Erythroblast (primary cell): ENCODE results near the gene CLIP3.
A peak's percentile ranks its signal among the peaks of the same experiment; 100 is the strongest.
"Not testable (repeated sequence)": the region's sequence is repeated elsewhere in the genome, so short reads cannot be mapped to it uniquely, and the experiment has no call there.

ENCODE experiments used
- DNase-seq, 2 experiments: peaks; one replicate each; lab custom pipeline; 2025; lab: John Stamatoyannopoulos, UW
- GATA1 ChIP-seq: IDR thresholded peaks from 2 replicates; pipeline ENCODE4 v1.6.1; 2011; ENCODE audit warnings: low read depth, mild to moderate bottlenecking, control low read depth, low read length, moderate library complexity
- POLR2A ChIP-seq: IDR thresholded peaks from 2 replicates; pipeline ENCODE4 v1.6.1; 2011; ENCODE audit warnings: mild to moderate bottlenecking, low read length

Gene CLIP3

DNA sequence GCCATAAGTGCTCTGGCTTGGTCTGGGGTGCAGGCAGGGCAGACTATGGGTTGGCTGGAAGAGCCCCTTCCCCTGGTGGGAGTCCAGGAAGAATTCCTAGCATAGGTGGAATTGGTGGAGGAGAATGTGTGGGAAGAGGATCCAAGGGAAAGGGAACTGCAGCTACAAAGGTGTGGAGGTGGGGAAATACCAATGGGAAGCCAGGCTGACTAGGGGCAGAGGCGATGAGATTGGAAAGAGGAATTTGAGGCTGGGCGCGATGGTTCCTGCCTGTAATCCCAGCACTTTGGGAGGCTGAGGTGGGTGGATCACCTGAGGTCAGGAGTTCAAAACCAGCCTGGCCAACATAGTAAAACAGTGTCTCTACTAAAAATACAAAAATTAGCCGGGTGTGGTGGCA, 42.5 kb downstream of the CLIP3 start:
- no peak for TF ChIP-seq POLR2A
- no peak for TF ChIP-seq GATA1
- no peak for DNase-seq

DNA sequence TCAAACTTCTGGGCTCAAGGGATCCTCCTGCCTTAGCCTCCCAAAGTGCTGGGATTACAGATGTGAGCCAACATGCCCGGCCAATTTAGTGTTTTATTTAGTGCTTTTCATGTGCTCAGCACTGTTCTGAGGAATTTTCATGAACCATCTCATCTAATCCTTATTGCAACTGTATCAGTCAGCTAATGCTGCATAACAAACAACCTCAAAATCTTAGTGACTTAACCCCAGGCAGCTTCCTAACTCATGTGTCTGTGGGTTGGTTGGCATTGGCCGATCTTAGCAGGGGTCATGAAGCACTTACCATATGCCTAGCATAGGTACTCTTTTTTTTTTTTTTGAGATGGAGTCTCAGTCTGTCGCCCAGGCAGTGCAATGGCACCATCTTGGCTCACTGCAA, 43.8 kb downstream of the CLIP3 start:
- TF ChIP-seq POLR2A = no peak
- no peak for TF ChIP-seq GATA1
- DNase-seq = no peak

DNA sequence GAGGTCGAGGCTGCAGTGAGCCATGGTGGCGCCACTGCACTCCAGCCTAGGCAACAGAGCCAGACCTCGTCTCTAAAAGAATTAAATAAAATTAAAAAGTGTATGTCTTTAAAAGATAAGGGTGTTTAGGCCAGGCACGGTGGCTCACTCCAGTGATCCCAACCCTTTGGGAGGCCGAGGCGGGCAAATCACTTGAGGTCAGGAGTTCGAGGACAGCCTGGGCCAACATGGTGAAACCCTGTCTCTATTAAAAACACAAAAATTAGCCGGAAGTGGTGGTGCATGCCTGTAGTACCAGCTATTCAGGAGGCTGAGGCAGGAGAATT, 45.1 kb downstream of the CLIP3 start:
- no peak for DNase-seq
- TF ChIP-seq POLR2A (no peak), GATA1 (no peak)

DNA sequence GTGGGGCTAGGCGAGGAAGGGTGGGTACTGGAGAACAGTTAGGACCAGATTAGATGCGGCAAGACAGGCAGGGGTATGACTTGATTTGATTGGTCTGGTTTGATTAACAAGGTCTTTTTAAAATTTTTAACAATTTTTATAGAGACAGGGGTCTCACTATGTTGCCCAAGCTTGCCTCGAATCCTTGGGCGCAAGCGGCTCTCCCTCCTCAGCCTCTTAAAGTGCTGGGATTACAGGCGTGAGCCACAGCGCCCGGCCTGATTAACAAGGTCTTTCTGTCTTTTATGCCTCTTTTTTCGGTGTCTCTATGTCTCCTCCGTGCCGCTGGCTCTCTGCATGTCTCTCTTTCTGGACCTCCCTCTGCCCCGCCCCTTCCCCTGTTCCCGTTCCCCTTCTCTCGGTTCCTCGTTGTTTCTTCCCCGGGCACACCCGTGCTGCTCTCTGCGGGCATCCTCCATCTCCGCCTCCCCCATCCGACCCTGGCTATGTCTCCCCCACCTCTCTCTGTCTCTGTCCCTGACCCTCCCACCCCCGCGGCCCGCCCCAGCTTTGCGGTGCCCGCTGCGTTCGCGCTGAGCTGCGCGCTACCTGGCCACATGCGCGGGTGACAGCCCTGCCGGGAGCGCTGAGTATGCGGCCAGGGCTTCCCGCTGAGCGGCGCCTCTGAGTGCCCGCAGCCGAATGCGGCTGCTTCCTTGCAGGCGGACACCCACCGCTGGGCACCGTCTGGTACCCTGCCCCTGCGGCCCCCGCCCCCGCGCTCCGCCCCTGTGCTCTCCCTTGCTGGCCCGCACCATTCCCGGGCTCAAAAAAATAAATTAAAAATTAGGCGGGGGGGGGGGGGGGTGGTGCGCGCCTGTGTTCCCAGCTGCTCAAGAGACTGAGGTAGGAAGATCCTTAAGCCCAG, 45.8 kb downstream of the CLIP3 start:
- TF ChIP-seq GATA1 = no peak
- DNase-seq = no peak

DNA sequence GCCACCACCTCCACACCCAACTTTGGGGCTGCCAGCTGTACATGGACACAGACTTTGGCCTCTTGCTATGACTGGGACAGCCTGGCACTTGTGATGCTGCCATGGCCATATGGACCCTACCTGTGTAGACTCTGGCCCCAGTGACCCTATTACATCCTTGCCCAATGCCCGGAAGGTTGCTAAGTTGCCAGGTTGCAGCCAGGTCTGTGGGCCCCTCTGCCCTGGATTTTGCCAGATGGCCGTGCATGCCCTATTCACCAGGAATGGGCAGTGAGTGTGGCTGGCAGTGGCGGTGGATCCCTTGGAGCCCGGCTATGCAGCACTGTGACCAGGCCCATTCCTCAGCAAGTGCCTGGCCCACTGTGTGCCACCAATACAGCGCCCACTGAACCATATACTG, 46.6 kb downstream of the CLIP3 start:
- no peak for TF ChIP-seq GATA1
- TF ChIP-seq POLR2A = no peak
- no peak for DNase-seq

DNA sequence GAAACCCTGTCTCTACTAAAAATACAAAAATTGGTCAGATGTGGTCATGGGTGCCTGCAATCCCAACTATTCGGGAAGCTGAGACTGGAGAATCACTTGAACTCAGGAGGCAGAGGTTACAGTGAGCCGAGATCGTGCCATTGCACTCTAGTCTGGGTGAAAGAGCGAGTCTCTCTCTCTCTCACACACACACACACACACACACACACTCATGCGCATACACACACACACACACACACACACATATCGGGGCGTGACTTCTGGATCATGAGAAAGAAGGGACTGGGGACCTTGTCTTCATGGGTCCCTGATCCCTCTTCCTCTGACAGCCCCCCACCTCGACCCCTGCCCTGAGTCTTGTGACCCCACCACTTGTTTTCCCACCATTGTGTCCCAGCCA, 49.5 kb downstream of the CLIP3 start:
- DNase-seq = no peak
- TF ChIP-seq GATA1 = no peak
- no peak for TF ChIP-seq POLR2A

DNA sequence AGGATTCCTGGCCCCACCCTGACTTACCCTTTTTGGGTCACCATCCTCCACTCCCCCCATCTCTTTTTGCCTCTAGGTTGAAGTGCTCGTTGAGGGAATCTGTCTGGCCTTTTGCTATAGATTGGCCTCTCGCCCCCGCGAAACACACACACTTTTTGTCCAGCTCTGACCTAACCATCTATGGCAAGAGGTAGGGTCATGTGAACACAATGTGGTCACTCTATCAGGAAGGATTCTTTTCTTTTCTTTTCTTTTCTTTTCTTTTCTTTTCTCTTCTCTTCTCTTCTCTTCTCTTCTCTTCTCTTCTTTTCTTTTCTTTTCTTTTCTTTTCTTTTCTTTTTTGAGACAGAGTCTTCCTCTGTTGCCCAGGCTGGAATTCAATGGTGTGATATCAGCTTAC, 51.7 kb downstream of the CLIP3 start:
- not testable (repeated sequence) for DNase-seq

DNA sequence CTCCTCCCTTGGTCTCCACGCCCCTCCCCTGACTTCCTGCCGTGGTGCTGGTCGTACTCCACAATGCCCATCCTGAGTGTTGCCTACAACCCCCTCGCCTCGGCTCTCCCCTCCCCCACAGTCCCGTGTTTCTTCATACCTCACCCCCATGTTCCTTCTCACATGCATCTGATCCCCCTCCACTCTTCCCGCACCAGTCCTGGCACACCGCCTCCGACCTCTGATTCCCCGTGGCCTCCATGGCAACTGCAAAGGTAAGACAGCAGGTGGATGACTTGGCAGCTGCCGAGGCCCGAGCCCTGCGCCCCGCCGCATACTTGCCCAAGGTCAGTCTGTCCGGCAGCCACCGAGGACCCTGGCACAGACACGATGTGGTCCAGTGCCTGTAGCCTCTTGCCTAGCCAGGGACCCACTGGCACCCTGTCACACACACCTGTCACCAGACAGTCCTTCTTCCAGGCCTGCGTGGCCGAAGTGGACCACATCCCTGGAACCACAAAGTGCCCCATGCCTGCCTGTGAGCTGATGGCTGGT, 53.8 kb downstream of the CLIP3 start:
- TF ChIP-seq POLR2A = no peak
- TF ChIP-seq GATA1 = no peak
- no peak for DNase-seq

DNA sequence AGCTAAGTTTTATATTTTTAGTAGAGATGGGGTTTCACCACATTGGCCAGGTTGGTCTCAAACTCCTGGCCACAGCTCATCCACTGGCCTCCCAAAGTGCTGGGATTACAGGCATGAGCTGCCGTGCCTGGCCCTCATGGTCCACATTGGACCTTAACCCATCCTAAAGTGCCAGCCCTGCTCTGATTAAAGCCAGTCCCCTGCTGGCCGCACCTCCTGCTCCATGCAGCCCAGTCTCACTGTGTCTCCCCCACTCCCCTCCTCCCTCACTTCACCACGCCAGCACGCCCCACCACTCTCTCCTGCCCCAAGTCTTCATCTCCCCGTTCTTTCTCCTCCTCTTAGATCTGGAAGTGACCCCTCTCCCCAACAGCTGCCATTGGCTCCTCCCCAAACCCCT, 54.4 kb downstream of the CLIP3 start:
- no peak for DNase-seq
- TF ChIP-seq GATA1 (no peak), POLR2A (no peak)

DNA sequence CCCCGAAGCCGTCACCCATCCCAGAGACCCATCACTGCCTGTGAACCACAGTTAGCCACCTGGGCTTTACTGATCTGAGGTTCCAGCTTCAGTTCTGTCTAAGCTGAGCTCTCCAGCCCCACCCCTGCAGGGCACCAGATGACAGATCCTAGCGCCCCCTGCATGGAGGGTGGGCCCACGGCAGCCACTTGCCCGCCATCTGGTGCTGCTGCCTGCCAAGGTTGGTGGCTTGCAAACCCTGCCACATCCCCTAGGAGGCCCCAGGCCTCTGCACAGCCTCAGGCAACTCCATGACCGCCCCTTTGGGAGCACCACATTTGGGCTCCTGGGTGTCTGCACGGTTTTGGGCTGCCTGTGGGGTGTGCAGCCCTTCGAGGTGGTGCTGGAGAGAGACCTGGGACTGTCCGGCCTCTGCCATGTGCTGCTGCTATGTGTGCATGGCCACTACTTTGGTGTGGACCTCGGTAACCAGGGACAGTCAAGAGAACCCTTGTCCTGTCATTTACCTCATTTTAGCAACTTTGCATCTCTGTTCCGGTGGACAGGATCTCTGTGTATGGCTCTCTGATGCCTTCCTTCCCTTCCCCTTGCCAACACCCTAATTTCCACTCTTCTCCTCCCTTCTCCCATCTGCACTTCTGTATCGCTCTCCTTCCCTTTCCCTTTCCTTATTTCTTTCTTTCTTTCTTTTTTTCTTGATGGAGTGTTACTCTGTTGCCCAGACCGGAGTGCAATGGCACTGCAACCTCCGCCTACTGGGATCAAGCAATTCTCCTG, 55.0 kb downstream of the CLIP3 start:
- TF ChIP-seq POLR2A (no peak), GATA1 (no peak)
- DNase-seq = peak in 1 of 2 experiments; percentile 71

DNA sequence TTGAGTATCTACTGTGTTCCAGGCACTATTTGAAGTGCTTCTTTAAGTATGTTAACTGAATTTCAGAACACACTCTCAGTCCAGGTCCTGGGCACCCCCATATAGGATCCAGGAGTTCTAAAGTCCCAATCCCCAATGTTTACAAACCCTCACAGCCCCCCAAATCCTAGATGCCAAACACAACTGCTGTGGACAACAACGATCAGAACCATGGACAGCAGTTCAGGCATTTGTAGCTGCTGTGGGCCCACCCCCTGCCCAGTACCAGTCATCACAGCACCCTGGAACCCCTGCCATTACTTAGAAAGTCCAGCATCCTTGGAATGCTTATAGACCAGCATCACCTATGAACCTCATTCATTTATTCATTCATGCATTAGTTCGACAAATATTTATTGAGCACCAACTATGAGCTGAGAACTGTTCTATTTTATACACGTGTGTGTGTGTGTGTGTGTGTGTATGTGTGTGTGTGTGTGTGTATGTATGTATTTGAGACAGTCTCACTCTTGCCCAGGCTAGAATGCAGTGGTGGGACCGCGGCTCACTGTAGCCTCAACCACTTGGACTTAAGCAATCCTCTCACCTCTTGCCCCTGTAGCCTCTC, 57.0 kb downstream of the CLIP3 start:
- no peak for TF ChIP-seq GATA1
- TF ChIP-seq POLR2A = no peak
- DNase-seq = peak in 1 of 2 experiments; percentile 20

DNA sequence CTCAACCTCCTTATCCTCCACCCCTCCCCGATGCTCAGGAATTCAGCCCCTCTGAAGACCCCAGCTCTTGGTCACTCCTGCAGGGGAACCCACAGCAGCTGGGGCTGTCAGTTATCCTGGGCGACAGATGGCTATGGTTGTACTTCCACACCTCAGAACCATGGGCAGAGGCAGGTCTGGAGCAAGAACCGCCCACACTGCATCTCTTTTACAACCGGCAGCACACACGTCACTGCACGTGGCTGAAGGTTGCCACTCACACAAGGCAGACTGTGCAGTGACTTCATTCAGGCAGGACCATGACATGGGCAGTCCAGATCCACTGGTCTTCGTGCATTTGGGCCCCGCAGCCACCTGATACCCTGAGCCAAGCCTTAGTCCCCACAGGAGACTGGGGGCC, 59.2 kb downstream of the CLIP3 start:
- no peak for DNase-seq
- TF ChIP-seq POLR2A = no peak
- TF ChIP-seq GATA1 = no peak

DNA sequence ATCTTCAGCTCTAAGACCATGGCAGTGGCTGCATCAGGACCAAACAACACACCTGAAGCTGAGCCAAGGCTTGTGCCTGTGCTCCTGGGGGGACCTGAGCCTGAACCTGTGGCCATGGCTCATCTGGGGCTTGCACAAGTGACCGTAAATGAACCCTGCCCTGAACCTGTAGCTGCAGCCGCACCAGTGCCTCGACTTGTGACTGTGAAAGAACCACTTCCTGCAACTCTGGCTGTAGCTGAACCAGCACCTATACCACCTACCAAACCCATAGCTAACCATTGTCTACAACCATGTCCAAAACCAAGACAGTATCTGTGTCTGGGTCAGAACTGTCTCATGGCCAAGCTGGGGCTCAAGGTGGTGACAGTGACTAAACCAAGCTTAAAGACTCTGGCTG, 65.9 kb downstream of the CLIP3 start:
- TF ChIP-seq POLR2A = no peak
- TF ChIP-seq GATA1 = no peak
- DNase-seq = no peak
